ENCODE results near the gene UFD1. TPM values are rescaled to one million over a fixed set of nuclear protein-coding genes. Genes with fewer than 3 reads are reported as not detected.

UFD1 gene
- total RNA-seq, 4 donors from 2014 or later, result 4.9 to 57.2 (median 36.8) TPM

DNA sequence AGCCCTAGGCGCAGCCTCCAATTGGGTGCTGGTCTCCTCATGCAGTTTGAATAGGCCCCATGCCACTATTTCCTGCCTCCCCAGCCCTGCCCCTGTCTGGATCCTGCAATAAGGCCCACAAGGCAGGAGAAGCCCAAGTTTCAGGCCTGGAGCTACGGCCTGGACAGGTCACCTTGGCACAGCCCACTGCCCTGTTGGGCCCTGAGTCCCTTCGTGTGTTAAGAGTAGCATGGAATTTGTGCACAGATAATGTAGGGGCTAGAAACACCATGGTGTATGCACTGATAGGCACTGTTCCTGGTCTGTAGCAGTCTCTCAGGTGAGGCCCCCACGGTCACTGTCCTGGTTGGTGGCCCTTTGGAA, 20.9 kb upstream of the UFD1 start:
- Histone ChIP-seq H3K27me3 (no peaks in the 10 kb centered on the region), H3K4me1 (no peaks in the 10 kb centered on the region), H3K36me3 (no peaks in the 10 kb centered on the region), H3K9me3 (no peaks in the 10 kb centered on the region), H3K27ac (no peak overlapping the region), H3K4me3 (no peak overlapping the region)
- DNase-seq, result no peak
- TF ChIP-seq EP300 (IDR thresholded peaks at IDR 0.05; ENCODE audit: low read depth) (no peak), POLR2A (IDR thresholded peaks at IDR 0.05) (no peak), POLR2AphosphoS5 (IDR thresholded peaks at IDR 0.05) (no peak)
- TF ChIP-seq, protein P1, sequence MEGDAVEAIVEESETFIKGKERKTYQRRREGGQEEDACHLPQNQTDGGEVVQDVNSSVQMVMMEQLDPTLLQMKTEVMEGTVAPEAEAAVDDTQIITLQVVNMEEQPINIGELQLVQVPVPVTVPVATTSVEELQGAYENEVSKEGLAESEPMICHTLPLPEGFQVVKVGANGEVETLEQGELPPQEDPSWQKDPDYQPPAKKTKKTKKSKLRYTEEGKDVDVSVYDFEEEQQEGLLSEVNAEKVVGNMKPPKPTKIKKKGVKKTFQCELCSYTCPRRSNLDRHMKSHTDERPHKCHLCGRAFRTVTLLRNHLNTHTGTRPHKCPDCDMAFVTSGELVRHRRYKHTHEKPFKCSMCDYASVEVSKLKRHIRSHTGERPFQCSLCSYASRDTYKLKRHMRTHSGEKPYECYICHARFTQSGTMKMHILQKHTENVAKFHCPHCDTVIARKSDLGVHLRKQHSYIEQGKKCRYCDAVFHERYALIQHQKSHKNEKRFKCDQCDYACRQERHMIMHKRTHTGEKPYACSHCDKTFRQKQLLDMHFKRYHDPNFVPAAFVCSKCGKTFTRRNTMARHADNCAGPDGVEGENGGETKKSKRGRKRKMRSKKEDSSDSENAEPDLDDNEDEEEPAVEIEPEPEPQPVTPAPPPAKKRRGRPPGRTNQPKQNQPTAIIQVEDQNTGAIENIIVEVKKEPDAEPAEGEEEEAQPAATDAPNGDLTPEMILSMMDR (IDR thresholded peaks at IDR 0.05), result no peak
- intact Hi-C loops (cut with DNase I; ENCODE audit: low total_unique reads) (no loop called here), in situ Hi-C loops (cut with MboI; ENCODE audit: low pct_ligation_motif_present in 1 of 4, low pct_unique_long_range_greater_than_20kb in 1 of 4, low sequenced_read_pairs in 3 of 4) (no loop called here)
- WGBS, 2 donors (ENCODE audit: low coverage in 1 of 2), result 91% methylated on average over 4 of the region's 4 CpGs; no CpG with 5 or more reads in 1 of the 2 donors

DNA sequence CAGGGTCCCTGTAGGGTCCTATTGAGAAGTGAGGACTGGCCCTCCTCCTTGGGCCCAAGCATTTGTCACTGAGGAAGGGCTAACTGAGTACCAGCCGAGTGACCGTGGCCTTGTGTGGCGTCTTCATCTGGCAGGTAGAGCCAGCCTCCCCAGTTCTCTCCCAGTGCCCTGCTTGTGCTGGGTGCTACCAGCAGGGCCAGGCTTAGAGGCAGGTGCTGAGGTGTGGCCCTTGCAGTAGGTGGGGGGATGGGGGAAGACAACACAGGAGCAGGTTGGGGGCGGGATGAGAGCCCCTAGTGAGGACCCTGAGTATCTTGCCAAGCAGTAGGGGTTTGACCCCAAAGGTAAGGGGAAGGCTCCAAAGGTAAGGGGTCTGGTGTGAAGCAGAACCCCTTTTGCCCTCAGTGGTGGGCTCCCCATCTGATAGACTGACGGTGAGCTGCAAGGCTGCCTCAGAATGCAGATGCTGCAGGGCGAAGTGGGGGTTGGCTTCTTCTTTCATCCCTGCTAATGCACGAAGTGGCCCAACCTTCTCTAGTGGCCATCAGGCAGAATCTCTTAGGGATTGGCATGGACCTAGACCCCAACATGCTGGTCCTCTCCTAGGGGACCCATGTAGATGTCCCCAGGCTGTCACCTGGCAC, 20.4 kb upstream of the UFD1 start:
- DNase-seq, result no peak
- intact Hi-C loops (cut with DNase I; ENCODE audit: low total_unique reads), result no loop called here
- in situ Hi-C loops (cut with MboI; ENCODE audit: low pct_ligation_motif_present in 1 of 4, low pct_unique_long_range_greater_than_20kb in 1 of 4, low sequenced_read_pairs in 3 of 4), result no loop called here

DNA sequence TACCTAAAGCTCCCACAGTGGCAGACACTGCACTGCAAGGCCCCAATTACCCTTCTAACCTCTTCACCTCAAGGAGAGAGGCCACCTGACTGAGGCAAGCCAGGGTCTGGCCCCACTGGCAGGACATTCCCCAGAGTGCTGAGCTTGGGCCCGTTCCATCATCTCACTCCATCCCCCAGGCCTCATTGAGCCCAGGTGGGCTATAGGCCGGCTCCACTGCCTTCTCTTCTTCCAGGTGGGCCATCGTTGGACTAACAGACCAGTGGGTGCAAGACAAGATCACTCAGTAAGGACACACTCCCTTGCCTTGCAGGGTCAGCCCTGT, 19.8 kb upstream of the UFD1 start:
- no peak for DNase-seq
- intact Hi-C loops (cut with DNase I; ENCODE audit: low total_unique reads), result no loop called here

More for the DNA sequence above, 20.4 kb upstream of the UFD1 start:
- no peaks in the 10 kb centered on the region for H3K9me3 ChIP-seq
- H3K27ac ChIP-seq, result no peak overlapping the region
- WGBS, 2 donors (ENCODE audit: low coverage in 1 of 2), result 97% methylated on average over 7 of the region's 7 CpGs; no CpG with 5 or more reads in 1 of the 2 donors
- TF ChIP-seq, protein P1 (IDR thresholded peaks at IDR 0.05), result no peak
- TF ChIP-seq POLR2A (IDR thresholded peaks at IDR 0.05) (no peak), EP300 (IDR thresholded peaks at IDR 0.05; ENCODE audit: low read depth) (no peak), POLR2AphosphoS5 (IDR thresholded peaks at IDR 0.05) (no peak)
- H3K4me1 ChIP-seq, result no peaks in the 10 kb centered on the region
- H3K27me3 ChIP-seq, result no peaks in the 10 kb centered on the region
- H3K4me3 ChIP-seq, result no peak overlapping the region
- H3K36me3 ChIP-seq, result no peaks in the 10 kb centered on the region

DNA sequence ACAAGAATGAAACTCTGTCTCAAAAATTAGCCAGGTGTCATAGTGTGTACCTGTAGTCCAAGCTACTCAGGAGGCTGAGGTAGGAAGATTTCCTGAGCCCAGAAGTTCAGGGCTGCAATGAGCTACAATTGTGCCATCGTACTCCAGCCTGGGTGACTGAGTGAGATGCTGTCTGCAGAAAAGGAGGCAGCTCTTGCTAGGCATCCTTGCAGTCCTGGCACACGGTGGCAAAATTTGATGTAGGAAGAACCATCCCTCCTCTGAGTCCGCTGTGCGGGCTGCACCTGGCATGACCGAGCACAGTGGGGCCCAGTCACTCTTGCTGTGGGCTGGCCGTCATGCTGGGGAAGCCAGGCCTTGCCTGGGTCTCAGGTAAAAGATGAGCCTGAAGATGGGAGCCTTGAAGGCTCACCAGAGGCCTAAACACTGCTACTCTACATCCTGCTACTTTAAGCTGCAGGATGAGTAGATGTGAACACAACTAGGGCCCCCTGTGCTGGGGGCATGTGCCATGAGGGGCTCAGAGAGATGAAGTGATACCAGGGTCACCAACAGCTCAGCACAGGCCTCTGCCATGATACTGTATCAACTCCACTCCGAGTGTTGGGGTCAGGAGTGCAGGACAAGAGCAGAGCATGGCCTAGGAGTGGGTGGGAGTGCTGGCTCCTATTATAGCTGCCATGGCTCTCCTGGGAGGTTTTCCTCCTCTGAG, 19.3 kb upstream of the UFD1 start:
- H3K36me3 ChIP-seq, result no peaks in the 10 kb centered on the region
- no peaks in the 10 kb centered on the region for H3K4me1 ChIP-seq
- intact Hi-C loops (cut with DNase I; ENCODE audit: low total_unique reads) (no loop called here), in situ Hi-C loops (cut with MboI; ENCODE audit: low pct_ligation_motif_present in 1 of 4, low pct_unique_long_range_greater_than_20kb in 1 of 4, low sequenced_read_pairs in 3 of 4) (no loop called here)
- H3K27me3 ChIP-seq, result no peaks in the 10 kb centered on the region
- DNase-seq, result no peak
- 86% methylated on average over 7 of the region's 7 CpGs; no CpG with 5 or more reads in 1 of the 2 donors for WGBS, 2 donors (ENCODE audit: low coverage in 1 of 2)
- H3K27ac ChIP-seq, result no peak overlapping the region
- TF ChIP-seq POLR2AphosphoS5 (IDR thresholded peaks at IDR 0.05) (no peak), POLR2A (IDR thresholded peaks at IDR 0.05) (no peak), EP300 (IDR thresholded peaks at IDR 0.05; ENCODE audit: low read depth) (no peak)
- TF ChIP-seq, protein P1 (IDR thresholded peaks at IDR 0.05), result no peak
- no peaks in the 10 kb centered on the region for H3K9me3 ChIP-seq
- no peak overlapping the region for H3K4me3 ChIP-seq

More for the DNA sequence above, 19.8 kb upstream of the UFD1 start:
- WGBS, 2 donors (ENCODE audit: low coverage in 1 of 2), result 100% methylated on average over 3 of the region's 3 CpGs; no CpG with 5 or more reads in 1 of the 2 donors
- in situ Hi-C loops (cut with MboI; ENCODE audit: low pct_ligation_motif_present in 1 of 4, low pct_unique_long_range_greater_than_20kb in 1 of 4, low sequenced_read_pairs in 3 of 4), result no loop called here
- Histone ChIP-seq H3K36me3 (no peaks in the 10 kb centered on the region), H3K4me1 (no peaks in the 10 kb centered on the region), H3K27me3 (no peaks in the 10 kb centered on the region), H3K9me3 (no peaks in the 10 kb centered on the region), H3K4me3 (no peak overlapping the region), H3K27ac (no peak overlapping the region)
- TF ChIP-seq POLR2AphosphoS5 (IDR thresholded peaks at IDR 0.05) (no peak), EP300 (IDR thresholded peaks at IDR 0.05; ENCODE audit: low read depth) (no peak), POLR2A (IDR thresholded peaks at IDR 0.05) (no peak)
- TF ChIP-seq, protein P1 (IDR thresholded peaks at IDR 0.05), result no peak
